Psoas muscle (tissue), 8 donors: Measurements from ENCODE around the gene ELK4. TPM values are rescaled to one million over a fixed set of nuclear protein-coding genes. Genes with fewer than 3 reads are reported as not detected.

ENCODE experiments used
- ATAC-seq, 4 donors: fragments of 200-7000 bp; cut with Tn5 transposase; one replicate each; pipeline ENCODE4 v1.9.1; 2020; ENCODE audit warnings: moderate library complexity in 3 of 4, mild to moderate bottlenecking in 2 of 4
- DNase-seq, 2 donors: peaks; one replicate each; pipeline ENCODE4 v3.0.0-alpha.2; 2020
- H3K27ac ChIP-seq: fragments of 200-600 bp; one replicate; pipeline ENCODE4 v1.8.0; 2022
- H3K27me3 ChIP-seq, 3 donors: fragments of 200-600 bp in 1 of 3; one replicate each; pipeline versions ENCODE4 v1.6.1 to v1.8.0; 2013 to 2022; ENCODE audit warnings: low read length in 2 of 3, mild to moderate bottlenecking in 2 of 3, moderate library complexity in 1 of 3; ENCODE audit not compliant: insufficient read depth in 3 of 3
- H3K36me3 ChIP-seq, 2 donors: fragments of 200-600 bp in 1 of 2; one replicate each; pipeline versions ENCODE4 v1.6.1 to v1.8.0; 2013 to 2022; ENCODE audit warnings: low read depth in 1 of 2, mild to moderate bottlenecking in 1 of 2, moderate library complexity in 1 of 2; ENCODE audit not compliant: insufficient read depth in 1 of 2
- H3K4me1 ChIP-seq: fragments of 200-600 bp; one replicate; pipeline ENCODE4 v1.8.0; 2022
- H3K4me3 ChIP-seq: fragments of 200-600 bp; one replicate; pipeline ENCODE4 v1.8.0; 2022; ENCODE audit warnings: mild to moderate bottlenecking
- H3K9me3 ChIP-seq: fragments of 200-600 bp; one replicate; pipeline ENCODE4 v1.8.0; 2022
- CTCF ChIP-seq: fragments of 200-600 bp; IDR thresholded peaks from one replicate; pipeline ENCODE4 v1.8.0; 2022; ENCODE audit warnings: antibody characterized with exemption
- WGBS, 3 donors: extraction: QIAGEN DNeasy Blood & Tissue Kit; methylation state at CpG; one replicate each; pipeline versions ENCODE4 v1.1.6 to v1.1.7; 2013; 5-methylcytosine and 5-hydroxymethylcytosine counted together
- intact Hi-C, 2 donors: fragments of 100-400 bp; cut with DNase I; formaldehyde crosslinking; loops; one replicate each; pipeline versions ENCODE4 v1.11.0 to v1.14.2; 2022
- polyA plus RNA-seq, 3 donors: library from polyadenylated mRNA; stranded (reverse); fragments of 200-250 nt; gene quantifications; one replicate each; pipeline ENCODE4 v1.2.3, GENCODE V29; 2013
- total RNA-seq, 4 donors: library from RNA; stranded (reverse); fragmentation: NEBNext Ultra II Directional in 2 of 4; extraction: Animal tissue kit (Norgen Biotek cat#: 25700) in 2 of 4; gene quantifications; one replicate each; pipeline versions ENCODE4 v1.2.1 to v1.2.4, GENCODE V29; 2021 to 2023
- donor health status: healthy with polysubstance abuse.
- donor health status: DM: no; HTN: no; CAD: no; lungs with moderate emphysema.
- donor health status: Bipolar disorder and iron deficiency.
- donor health status: healthy.
- donor health status: DM: yes; HTN: yes; CAD: no.
- donor health status: DM: no; HTN: no; CAD: no.
- donor health status: DM: no; HTN: no; CAD: no.
- donor health status: DM: yes; HTN: yes; CAD: no.

ELK4 gene
- total and polyA plus RNA-seq, 7 donors = 5.5 to 67.8 (median 34.4) TPM

- ATAC-seq (no peak), DNase-seq (no peak)
- H3K9me3 ChIP-seq = no peaks in the 10 kb centered on the region
- H3K27me3 ChIP-seq = peaks cover 0 to 43% (median 14%) of the 10 kb centered on the region in 3 donors
- no peak overlapping the region for H3K27ac ChIP-seq
- H3K36me3 ChIP-seq = no peaks in the 10 kb centered on the region
- H3K4me1 ChIP-seq = no peaks in the 10 kb centered on the region
- WGBS, 3 donors = 50 to 59% (median 57%) methylated on average over 4 of the region's 4 CpGs
- no peak overlapping the region for H3K4me3 ChIP-seq
- intact Hi-C loops = no loop called here
- TF ChIP-seq CTCF = no peak
Observed at GRCh38 chr1:205571747-205572146, 60.1 kb downstream of the ELK4 start.

- no peaks in the 10 kb centered on the region for H3K36me3 ChIP-seq
- no peaks in the 10 kb centered on the region for H3K4me1 ChIP-seq
- H3K4me3 ChIP-seq = no peak overlapping the region
- intact Hi-C loops = no loop called here
- 81 to 84% (median 82%) methylated on average over 2 of the region's 2 CpGs for WGBS, 3 donors
- H3K27ac ChIP-seq = no peak overlapping the region
- no peak for TF ChIP-seq CTCF
- H3K9me3 ChIP-seq = no peaks in the 10 kb centered on the region
- peaks cover 0 to 46% (median 13%) of the 10 kb centered on the region in 3 donors for H3K27me3 ChIP-seq
- ATAC-seq (no peak), DNase-seq (no peak)
Observed at GRCh38 chr1:205570796-205571537, 60.8 kb downstream of the ELK4 start.

- Histone ChIP-seq H3K27me3 (peaks cover 0 to 48% (median 13%) of the 10 kb centered on the region in 3 donors), H3K9me3 (no peaks in the 10 kb centered on the region), H3K4me3 (no peak overlapping the region), H3K4me1 (no peaks in the 10 kb centered on the region), H3K27ac (no peak overlapping the region), H3K36me3 (no peaks in the 10 kb centered on the region)
- intact Hi-C loops = no loop called here
- WGBS, 3 donors = 69 to 79% (median 73%) methylated on average over 7 of the region's 7 CpGs
- no peak for TF ChIP-seq CTCF
- ATAC-seq (no peak), DNase-seq (no peak)
Observed at GRCh38 chr1:205570173-205570501, 61.7 kb downstream of the ELK4 start.

GRCh38 chr1:205569411-205570172, 62.2 kb downstream of the ELK4 start:
- Histone ChIP-seq H3K27me3 (peaks cover 0 to 48% (median 13%) of the 10 kb centered on the region in 3 donors), H3K9me3 (no peaks in the 10 kb centered on the region), H3K27ac (no peak overlapping the region), H3K4me3 (no peak overlapping the region), H3K36me3 (no peaks in the 10 kb centered on the region), H3K4me1 (no peaks in the 10 kb centered on the region)
- ATAC-seq (peak in 1 of 4 donors; percentile 32), DNase-seq (no peak)
- intact Hi-C loops = no loop called here
- WGBS, 3 donors = 26 to 34% (median 29%) methylated on average over 13 to 22 of the region's 22 CpGs
- peak; percentile 0 for TF ChIP-seq CTCF
